KOPT-K1 (cell line): ENCODE measurements around the gene PLAGL2.
"Not testable (repeated sequence)": the region's sequence is repeated elsewhere in the genome, so short reads cannot be mapped to it uniquely, and the experiment has no call there.

ENCODE experiments used
- H3K27ac ChIP-seq: fragments of 200-600 bp; sonication (generic); 2 replicates; pipeline ENCODE4 v1.5.1; 2016; ENCODE audit warnings: antibody characterized with exemption, mild to moderate bottlenecking, low read depth, low read length; ENCODE audit not compliant: poor library complexity, severe bottlenecking
- H3K36me3 ChIP-seq: fragments of 200-600 bp; sonication (generic); 2 replicates; pipeline ENCODE4 v1.5.1; 2017; ENCODE audit warnings: antibody characterized with exemption, mild to moderate bottlenecking, low read length, moderate library complexity; ENCODE audit not compliant: insufficient read depth
- H3K9me3 ChIP-seq: fragments of 200-600 bp; sonication (generic); 2 replicates; pipeline ENCODE4 v1.5.1; 2017; ENCODE audit warnings: antibody characterized with exemption, low read length, mild to moderate bottlenecking; ENCODE audit not compliant: insufficient read depth, poor library complexity, severe bottlenecking

PLAGL2 gene

GRCh38 chr20:32186506-32186905 lies 21.0 kb downstream of the PLAGL2 start:
- Histone ChIP-seq H3K9me3 (no peaks in the 10 kb centered on the region), H3K36me3 (peaks cover under 1% of the 10 kb centered on the region; the same call in 1 of the 2 replicates)

GRCh38 chr20:32184961-32185603 lies 22.5 kb downstream of the PLAGL2 start:
- no peaks in the 10 kb centered on the region for H3K36me3 ChIP-seq
- H3K9me3 ChIP-seq = no peaks in the 10 kb centered on the region
- no peak overlapping the region for H3K27ac ChIP-seq

More at GRCh38 chr20:32186506-32186905, 21.0 kb downstream of the PLAGL2 start:
- H3K27ac ChIP-seq = no peak overlapping the region

GRCh38 chr20:32183947-32184635 lies 23.5 kb downstream of the PLAGL2 start:
- no peaks in the 10 kb centered on the region for H3K36me3 ChIP-seq
- H3K27ac ChIP-seq = no peak overlapping the region
- H3K9me3 ChIP-seq = no peaks in the 10 kb centered on the region

DNA sequence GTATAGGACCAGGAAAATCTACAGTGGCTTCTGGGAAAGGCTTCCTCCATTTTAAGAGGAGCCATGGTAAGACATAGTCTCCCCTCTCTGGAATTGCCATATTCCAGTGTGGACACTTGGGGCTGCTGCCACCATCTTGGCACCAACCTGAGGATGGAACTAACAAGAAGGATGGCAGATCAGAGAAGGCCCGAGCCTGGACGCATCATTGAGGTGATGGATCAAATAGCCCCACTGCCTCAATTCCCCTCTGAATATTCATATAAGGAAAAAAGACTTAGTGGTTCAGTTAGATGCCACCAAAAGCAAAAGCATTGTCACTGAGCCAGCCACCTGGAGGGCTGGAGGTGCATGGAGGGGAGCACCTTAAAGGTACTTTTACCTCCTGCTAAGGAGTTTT lies 25.9 kb downstream of the PLAGL2 start:
- Histone ChIP-seq H3K9me3 (no peaks in the 10 kb centered on the region), H3K36me3 (no peaks in the 10 kb centered on the region), H3K27ac (no peak overlapping the region)

GRCh38 chr20:32179934-32180333 lies 27.6 kb downstream of the PLAGL2 start:
- H3K36me3 ChIP-seq = no peaks in the 10 kb centered on the region
- no peaks in the 10 kb centered on the region for H3K9me3 ChIP-seq
- H3K27ac ChIP-seq = no peak overlapping the region

GRCh38 chr20:32179515-32179914 lies 28.0 kb downstream of the PLAGL2 start:
- no peaks in the 10 kb centered on the region for H3K36me3 ChIP-seq
- no peak overlapping the region for H3K27ac ChIP-seq
- H3K9me3 ChIP-seq = no peaks in the 10 kb centered on the region

GRCh38 chr20:32177696-32178095 lies 29.8 kb downstream of the PLAGL2 start:
- not testable (repeated sequence) for H3K9me3 ChIP-seq, H3K27ac ChIP-seq, H3K36me3 ChIP-seq

GRCh38 chr20:32168184-32168910 lies 39.2 kb downstream of the PLAGL2 start:
- no peak overlapping the region for H3K27ac ChIP-seq
- H3K36me3 ChIP-seq = peaks cover 44% of the 10 kb centered on the region
- no peaks in the 10 kb centered on the region for H3K9me3 ChIP-seq

- no peaks in the 10 kb centered on the region for H3K9me3 ChIP-seq
- H3K36me3 ChIP-seq = peaks cover 50% of the 10 kb centered on the region
- H3K27ac ChIP-seq = no peak overlapping the region
Measured at GRCh38 chr20:32167552-32167951, 40.0 kb downstream of the PLAGL2 start.

DNA sequence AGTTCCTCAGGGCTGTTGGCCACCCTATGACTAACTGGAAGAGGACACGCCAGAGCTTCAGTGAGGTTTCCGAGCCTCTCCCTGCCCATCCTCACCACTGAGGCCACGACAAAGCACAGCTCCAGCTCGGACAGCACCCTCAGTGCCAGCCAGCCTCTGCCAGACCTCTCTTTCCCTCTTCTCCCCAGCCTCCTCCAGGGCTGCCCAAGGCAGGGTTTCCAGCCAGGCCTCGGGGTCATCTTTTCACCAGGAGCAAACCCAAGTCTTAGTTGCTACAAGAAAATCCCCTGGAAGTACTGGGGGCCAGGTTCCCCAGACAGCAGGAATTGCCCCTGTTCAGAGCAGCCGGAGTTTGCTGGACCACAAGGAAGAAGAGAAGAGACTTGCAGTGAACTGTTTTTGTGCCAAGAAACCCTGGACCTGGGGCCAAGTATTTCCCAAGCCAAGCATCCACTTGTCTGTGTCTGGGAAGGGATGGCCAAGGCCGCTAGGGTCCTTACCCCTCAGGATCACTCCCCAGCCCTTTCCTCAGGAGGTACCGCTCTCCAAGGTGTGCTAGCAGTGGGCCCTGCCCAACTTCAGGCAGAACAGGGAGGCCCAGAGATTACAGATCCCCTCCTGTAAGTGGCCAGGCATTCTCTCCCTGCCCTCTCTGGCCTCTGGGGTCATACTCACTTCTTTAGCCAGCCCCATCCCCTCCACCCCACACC lies 41.6 kb downstream of the PLAGL2 start:
- Histone ChIP-seq H3K27ac (no peak overlapping the region), H3K9me3 (no peaks in the 10 kb centered on the region), H3K36me3 (peaks cover 66% of the 10 kb centered on the region)

DNA sequence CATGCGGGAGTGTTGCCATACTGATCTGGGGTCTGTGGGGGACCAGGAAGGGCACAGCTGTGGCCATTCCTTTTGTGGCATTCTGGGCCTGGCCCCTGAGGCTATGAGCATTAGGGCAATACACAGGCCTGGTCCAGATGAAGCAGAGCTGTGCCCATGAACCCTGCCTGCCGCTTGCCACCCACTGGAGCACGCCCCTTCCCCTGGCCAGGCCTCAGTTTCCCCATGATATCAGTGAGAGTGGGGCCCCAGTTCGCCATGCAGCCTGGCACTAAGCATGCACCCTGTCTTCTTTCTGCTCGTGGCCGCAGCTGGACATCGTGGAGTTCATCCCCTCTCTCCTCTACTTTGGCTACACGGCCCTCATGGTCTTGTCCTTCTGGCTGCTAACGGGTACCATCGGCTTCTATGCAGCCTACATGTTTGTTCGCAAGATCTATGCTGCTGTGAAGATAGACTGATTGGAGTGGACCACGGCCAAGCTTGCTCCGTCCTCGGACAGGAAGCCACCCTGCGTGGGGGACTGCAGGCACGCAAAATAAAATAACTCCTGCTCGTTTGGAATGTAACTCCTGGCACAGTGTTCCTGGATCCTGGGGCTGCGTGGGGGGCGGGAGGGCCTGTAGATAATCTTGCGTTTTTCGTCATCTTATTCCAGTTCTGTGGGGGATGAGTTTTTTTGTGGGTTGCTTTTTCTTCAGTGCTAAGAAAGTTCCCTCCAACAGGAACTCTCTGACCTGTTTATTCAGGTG lies 42.4 kb downstream of the PLAGL2 start:
- Histone ChIP-seq H3K9me3 (no peaks in the 10 kb centered on the region), H3K27ac (no peak overlapping the region), H3K36me3 (peaks cover 74% of the 10 kb centered on the region)

DNA sequence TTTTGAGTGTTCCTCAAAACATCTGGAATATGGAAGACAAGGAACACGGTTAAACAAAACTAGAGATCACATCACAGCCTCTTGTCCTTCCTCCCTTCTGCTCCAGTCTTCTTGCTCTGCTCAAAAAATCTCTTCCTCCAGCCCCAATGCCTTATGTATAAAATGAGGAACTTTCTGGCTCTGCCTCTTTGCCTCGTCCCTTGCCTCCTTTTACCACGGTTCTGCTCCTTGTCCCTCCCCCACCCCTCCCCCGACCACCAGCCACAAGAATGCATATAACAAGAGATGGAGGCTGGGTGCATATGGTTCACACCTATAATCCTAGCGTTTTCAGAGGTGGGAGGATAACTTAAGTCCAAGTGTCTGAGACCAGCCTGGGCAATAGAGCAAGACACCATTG lies 43.6 kb downstream of the PLAGL2 start:
- Histone ChIP-seq H3K9me3 (no peaks in the 10 kb centered on the region), H3K36me3 (peaks cover 86% of the 10 kb centered on the region), H3K27ac (no peak overlapping the region)

GRCh38 chr20:32162351-32162750 lies 45.2 kb downstream of the PLAGL2 start:
- peaks cover 97% of the 10 kb centered on the region for H3K36me3 ChIP-seq
- H3K27ac ChIP-seq = no peak overlapping the region
- no peaks in the 10 kb centered on the region for H3K9me3 ChIP-seq

DNA sequence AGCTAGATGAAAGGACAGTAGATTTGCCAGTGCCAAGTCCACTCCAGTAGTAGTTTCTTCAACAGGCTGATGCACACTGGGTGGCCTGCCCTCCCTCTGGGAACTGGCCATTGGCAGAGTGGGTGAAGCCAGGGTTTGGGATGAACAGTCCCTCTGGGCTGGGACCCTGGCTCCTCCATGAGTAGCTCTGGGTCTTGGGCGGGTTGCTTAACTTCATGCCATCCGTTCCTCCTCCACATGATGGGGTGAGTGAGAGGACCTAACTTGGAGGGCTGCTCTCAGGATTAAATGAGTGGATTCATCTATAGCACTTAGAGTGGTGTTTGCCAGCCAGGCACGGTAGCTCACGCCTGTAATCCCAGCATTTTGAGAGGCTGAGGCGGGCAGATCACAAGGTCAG lies 47.2 kb downstream of the PLAGL2 start:
- Histone ChIP-seq H3K36me3 (peaks cover 96% of the 10 kb centered on the region), H3K27ac (no peak overlapping the region), H3K9me3 (no peaks in the 10 kb centered on the region)
